T-helper 1 cell treated with Interleukin-12 subunit alpha and Interleukin-12 subunit beta and Interleukin-4 antibody, amounts not matched to agents 30 ng/mL and 1 ng/mL, for 36 hours (primary cell): ENCODE results near the gene DNMT3L. TPM values are rescaled to one million over a fixed set of nuclear protein-coding genes. Genes with fewer than 3 reads are reported as not detected.
"Not testable (repeated sequence)": the region's sequence is repeated elsewhere in the genome, so short reads cannot be mapped to it uniquely, and the experiment has no call there.

ENCODE experiments used
- intact Hi-C: fragments of 100-400 bp; cut with micrococcal nuclease; formaldehyde crosslinking; loops from one replicate; pipeline ENCODE4 v1.15.1; 2024
- total RNA-seq: library from RNA; stranded (reverse); gene quantifications from 2 replicates; pipeline ENCODE4 v1.2.3, GENCODE V29; 2022

DNMT3L gene
- total RNA-seq, 1 donor from 2014 or later: not detected

- intact Hi-C loops: loop anchor here (5.0 kb wide), 1 partner anchor 162 kb away; the partner anchor contains the start of gene LRRC3
Observed at GRCh38 chr21:44295646-44296045, 33.9 kb upstream of the DNMT3L start.

DNA sequence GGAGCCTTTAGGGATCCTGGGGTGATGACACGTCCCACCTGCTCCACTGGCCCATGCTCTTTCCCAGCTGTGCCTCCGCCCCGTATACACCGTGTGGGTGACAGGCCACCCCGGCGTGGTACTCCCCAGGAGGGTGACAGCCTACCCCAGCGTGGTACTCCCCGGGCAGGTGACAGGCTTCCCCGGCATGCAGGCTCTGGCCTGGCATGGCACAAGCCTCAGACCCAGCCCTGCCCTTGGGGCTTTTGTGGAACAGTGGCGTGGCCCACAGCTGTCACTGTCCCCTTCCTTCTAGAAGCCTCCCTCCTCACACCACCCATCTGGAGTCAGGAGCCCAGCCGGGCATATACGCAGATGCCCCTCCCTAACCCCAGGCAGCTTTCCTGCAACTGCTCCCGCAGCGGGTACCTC is 33.5 kb upstream of the DNMT3L start:
- intact Hi-C loops: loop anchor here (5.0 kb wide), 1 partner anchor 162 kb away; the partner anchor contains the start of gene LRRC3

DNA sequence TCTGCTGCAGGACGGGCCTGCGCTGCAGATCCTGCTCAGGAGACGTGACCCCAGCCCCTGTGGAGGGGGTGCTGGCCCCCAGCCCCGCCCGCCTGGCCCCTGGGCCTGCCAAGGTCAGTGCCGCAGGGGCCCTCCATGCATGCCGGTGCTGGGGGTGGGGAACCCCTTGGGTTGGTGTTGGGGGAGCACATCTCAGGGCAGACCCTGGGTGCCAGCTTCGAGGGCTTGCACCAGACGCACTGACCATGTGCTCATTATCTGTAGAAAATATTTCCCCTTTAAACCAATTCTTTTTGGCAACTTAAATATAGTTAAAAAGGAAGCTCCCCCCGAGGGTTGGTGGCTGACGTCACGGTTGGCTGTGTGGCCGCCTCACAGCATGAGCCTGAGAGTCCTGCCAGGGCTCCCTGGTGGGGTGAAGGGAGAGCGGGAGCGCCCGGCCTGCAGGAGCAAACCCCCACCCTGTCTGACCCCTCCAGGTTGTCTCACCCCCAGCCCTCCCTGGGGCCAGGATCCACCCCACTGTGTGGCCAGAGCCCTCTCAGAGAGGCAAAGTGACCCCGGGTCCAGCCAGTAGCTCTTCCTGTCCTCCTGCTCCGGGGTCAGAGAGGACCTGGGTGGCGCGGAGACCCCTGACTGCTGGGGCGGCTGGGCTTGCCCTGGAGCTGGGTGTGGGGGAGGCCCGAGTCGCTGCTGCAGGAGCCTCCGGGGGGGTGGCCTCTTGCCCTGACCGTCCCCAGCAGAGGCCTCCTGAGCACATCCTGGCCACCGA is 32.9 kb upstream of the DNMT3L start:
- intact Hi-C loops: loop anchor here (5.0 kb wide), 1 partner anchor 163 kb away; the partner anchor contains the start of gene LRRC3

- intact Hi-C loops: no loop called here
Observed at GRCh38 chr21:44293551-44294231, 32.0 kb upstream of the DNMT3L start.

DNA sequence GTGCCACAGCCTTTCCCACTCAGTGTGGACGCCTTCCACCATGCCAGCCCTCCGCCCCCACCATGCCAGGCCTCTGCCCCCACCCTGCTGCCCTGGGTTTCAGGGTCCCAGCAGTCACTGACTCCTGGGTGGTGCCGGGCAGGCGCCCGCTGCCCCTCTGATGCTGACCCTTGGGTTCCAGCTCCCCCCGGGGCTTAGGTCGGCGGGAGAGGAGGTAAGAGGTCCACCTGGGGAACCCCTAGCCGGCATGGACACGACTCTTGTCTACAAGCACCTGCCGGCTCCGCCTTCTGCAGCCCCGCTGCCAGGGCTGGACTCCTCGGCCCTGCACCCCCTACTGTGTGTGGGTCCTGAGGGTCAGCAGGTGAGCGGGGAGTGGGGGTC is 31.1 kb upstream of the DNMT3L start:
- intact Hi-C loops: no loop called here

DNA sequence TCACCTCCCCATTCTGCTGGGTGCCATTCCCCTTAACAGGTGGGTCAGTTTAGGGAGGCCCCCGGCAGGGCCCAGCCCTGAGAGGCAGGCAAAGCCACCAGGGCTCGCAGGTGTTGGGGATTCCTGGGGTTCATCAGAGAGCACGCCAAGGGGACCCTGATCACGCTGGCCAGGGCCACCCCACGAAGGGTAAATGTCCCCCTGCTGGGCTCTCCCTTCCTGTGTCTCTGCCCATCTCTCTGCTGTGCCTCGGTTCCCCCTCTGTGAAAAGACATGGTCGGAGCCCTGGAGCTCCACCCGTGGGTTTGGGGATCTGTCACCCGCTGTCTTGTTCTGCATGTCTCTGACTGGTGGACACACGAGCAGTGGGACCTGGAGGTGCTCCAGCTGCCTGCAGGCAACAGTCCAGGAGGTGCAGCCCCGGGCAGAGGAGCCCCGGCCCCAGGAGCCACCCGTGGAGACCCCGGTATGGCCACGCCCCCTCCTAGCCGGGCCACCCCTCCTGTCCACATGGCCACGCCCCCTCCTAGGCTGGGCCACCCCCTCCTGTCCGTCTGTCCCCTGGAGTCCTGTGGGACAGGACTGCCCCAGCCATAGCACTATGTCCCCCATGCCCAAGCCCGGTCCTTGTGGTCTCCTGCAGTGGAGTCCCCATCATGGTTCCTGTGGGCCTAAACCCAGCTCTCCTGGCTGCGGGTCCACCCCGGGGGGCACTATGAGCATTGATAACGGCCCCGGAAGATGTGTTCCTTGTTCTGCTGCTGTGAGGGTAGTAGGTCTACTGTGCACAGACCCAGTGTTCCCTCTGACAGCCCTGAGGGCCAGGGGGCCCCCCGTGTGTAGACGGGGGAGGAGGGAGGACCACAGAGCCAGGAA is 30.5 kb upstream of the DNMT3L start:
- intact Hi-C loops: no loop called here

- intact Hi-C loops: no loop called here
Observed at GRCh38 chr21:44291078-44291935, 29.6 kb upstream of the DNMT3L start.

- intact Hi-C loops: no loop called here
Observed at GRCh38 chr21:44290327-44291077, 28.8 kb upstream of the DNMT3L start.

- intact Hi-C loops: no loop called here
Observed at GRCh38 chr21:44289381-44290010, 27.8 kb upstream of the DNMT3L start.

- intact Hi-C loops: no loop called here
Observed at GRCh38 chr21:44288251-44289110, 26.8 kb upstream of the DNMT3L start.

- intact Hi-C loops: no loop called here
Observed at GRCh38 chr21:44286716-44287632, 25.3 kb upstream of the DNMT3L start.

DNA sequence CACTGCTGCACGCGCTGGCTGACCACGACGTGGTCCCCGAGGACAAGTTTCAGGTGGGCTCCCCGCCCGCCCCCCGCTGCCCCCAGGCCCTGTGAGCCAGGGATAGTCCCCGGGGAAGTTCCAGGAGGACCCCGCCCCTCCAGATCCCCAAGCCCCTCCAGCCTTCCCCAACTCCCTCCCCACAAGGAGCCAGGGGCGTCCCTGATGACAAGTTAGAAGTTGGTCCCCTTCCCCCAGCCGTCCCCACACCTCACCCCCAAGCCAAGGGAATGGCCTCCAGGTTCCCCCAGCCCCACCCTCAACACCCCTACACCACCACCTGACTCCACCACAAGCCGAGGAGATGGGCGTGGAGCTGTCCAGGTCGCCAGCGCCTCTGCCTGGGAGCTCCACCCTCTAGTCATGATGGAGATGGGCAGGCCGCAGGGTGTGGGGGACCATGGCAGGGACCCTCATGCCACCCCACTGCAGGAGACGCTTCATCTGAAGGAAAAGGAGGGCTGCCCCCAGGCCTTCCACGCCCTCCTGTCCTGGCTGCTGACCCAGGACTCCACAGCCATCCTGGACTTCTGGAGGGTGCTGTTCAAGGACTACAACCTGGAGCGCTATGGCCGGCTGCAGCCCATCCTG is 24.5 kb upstream of the DNMT3L start:
- intact Hi-C loops: no loop called here

- intact Hi-C loops: no loop called here
Observed at GRCh38 chr21:44285138-44285992, 23.7 kb upstream of the DNMT3L start, which contains the start of gene AIRE. Gene AIRE, plus strand, starts transcription at chr21:44285876. Its CDS starts 131 bp downstream, at chr21:44286007.

DNA sequence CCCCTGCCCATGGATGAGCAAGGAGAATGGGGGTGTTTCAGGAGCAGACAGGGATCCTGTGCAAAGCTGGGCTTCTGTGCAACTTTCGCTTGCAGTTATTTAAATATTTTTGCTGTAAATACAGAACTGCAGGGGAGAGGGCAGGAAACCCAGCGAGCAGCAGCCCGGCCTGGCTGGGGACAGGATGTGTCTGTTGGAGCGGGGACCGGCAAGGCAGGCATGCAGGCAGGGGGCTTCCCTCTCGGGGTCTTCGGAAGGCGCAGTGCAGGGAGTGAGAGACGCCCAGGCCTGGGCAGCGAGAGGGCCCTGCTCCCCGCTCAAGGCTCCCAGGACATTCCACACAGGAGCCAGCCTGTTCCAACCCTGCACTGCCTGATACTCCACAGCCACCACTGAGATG is 22.3 kb upstream of the DNMT3L start:
- intact Hi-C loops: no loop called here

GRCh38 chr21:44283211-44283785 is 21.6 kb upstream of the DNMT3L start:
- intact Hi-C loops: not testable (repeated sequence)

- intact Hi-C loops: no loop called here
Observed at GRCh38 chr21:44282370-44282769, 20.7 kb upstream of the DNMT3L start.
